CD1c-positive myeloid dendritic cell (primary cell): ENCODE data around the gene ARIH1.

Experiments
- DNase-seq: peaks from one replicate; pipeline ENCODE4 v3.0.0-alpha.2; 2016; ENCODE audit errors: extremely low spot score

Gene ARIH1

GRCh38 chr15:72540606-72541237 lies 66.6 kb downstream of the ARIH1 start:
- no peak for DNase-seq

GRCh38 chr15:72541674-72542073 lies 67.5 kb downstream of the ARIH1 start:
- no peak for DNase-seq

GRCh38 chr15:72545156-72545555 lies 71.0 kb downstream of the ARIH1 start:
- DNase-seq = no peak

- no peak for DNase-seq
Observed at GRCh38 chr15:72554471-72555425, 80.6 kb downstream of the ARIH1 start.

- peak; percentile 37 for DNase-seq
Observed at GRCh38 chr15:72559781-72560180, 85.7 kb downstream of the ARIH1 start.

GRCh38 chr15:72560458-72560857 lies 86.3 kb downstream of the ARIH1 start:
- DNase-seq = no peak

- peak; percentile 51 for DNase-seq
Observed at GRCh38 chr15:72562386-72562785, 88.3 kb downstream of the ARIH1 start.

GRCh38 chr15:72562878-72563277 lies 88.7 kb downstream of the ARIH1 start:
- DNase-seq = no peak

- peak; percentile 34 for DNase-seq
Observed at GRCh38 chr15:72564091-72564490, 90.0 kb downstream of the ARIH1 start.

GRCh38 chr15:72566973-72567372 lies 92.8 kb downstream of the ARIH1 start:
- no peak for DNase-seq

GRCh38 chr15:72570059-72570458 lies 95.9 kb downstream of the ARIH1 start:
- no peak for DNase-seq

GRCh38 chr15:72579814-72580213 lies 105.7 kb downstream of the ARIH1 start:
- DNase-seq = no peak

- DNase-seq = no peak
Observed at GRCh38 chr15:72584006-72584405, 109.9 kb downstream of the ARIH1 start.

- DNase-seq = no peak
Observed at GRCh38 chr15:72585025-72585424, 110.9 kb downstream of the ARIH1 start.

- no peak for DNase-seq
Observed at GRCh38 chr15:72585476-72586058, 111.4 kb downstream of the ARIH1 start.

- DNase-seq = no peak
Observed at GRCh38 chr15:72588096-72588495, 114.0 kb downstream of the ARIH1 start.

GRCh38 chr15:72590427-72590826 lies 116.3 kb downstream of the ARIH1 start:
- DNase-seq = no peak

GRCh38 chr15:72591361-72591760 lies 117.2 kb downstream of the ARIH1 start:
- no peak for DNase-seq

- no peak for DNase-seq
Observed at GRCh38 chr15:72592097-72592496, 118.0 kb downstream of the ARIH1 start.

- DNase-seq = no peak
Observed at GRCh38 chr15:72592676-72593075, 118.5 kb downstream of the ARIH1 start.

GRCh38 chr15:72593838-72594237 lies 119.7 kb downstream of the ARIH1 start:
- DNase-seq = no peak

- DNase-seq = peak; percentile 53
Observed at GRCh38 chr15:72599855-72600464, 125.8 kb downstream of the ARIH1 start.
